Measurements from ENCODE around the gene KLHL29. TPM values are rescaled to one million over a fixed set of nuclear protein-coding genes. Genes with fewer than 3 reads are reported as not detected.

The KLHL29 gene
- total RNA-seq, 1 experiment from 2014 or later = 5.6 TPM

DNA sequence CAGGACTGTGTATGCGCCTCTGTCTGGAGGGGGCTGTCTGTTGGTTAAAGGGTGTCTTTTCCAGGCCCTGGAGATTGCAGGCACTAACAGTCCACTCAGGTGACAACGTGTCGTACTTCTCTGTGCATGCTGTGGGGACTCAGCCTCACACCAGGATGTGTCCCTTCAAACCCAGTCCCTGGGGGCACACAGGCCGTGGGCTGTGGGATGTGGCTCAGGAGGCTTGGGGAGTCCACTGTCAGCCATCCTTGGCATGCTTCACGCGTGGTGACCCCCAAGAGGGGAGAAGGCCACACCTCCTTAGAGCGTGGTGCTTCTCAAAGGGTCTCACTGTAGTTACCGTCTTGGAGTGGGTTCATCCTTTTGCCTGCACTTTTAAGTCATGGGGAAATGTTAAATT lies 127.8 kb downstream of the KLHL29 start:
- no peak for DNase-seq (ENCODE audit: low read depth)

GRCh38 chr2:23513245-23513871 lies 128.4 kb downstream of the KLHL29 start:
- DNase-seq (ENCODE audit: low read depth) = no peak

GRCh38 chr2:23513872-23514793 lies 129.2 kb downstream of the KLHL29 start:
- DNase-seq (ENCODE audit: low read depth) = no peak

DNA sequence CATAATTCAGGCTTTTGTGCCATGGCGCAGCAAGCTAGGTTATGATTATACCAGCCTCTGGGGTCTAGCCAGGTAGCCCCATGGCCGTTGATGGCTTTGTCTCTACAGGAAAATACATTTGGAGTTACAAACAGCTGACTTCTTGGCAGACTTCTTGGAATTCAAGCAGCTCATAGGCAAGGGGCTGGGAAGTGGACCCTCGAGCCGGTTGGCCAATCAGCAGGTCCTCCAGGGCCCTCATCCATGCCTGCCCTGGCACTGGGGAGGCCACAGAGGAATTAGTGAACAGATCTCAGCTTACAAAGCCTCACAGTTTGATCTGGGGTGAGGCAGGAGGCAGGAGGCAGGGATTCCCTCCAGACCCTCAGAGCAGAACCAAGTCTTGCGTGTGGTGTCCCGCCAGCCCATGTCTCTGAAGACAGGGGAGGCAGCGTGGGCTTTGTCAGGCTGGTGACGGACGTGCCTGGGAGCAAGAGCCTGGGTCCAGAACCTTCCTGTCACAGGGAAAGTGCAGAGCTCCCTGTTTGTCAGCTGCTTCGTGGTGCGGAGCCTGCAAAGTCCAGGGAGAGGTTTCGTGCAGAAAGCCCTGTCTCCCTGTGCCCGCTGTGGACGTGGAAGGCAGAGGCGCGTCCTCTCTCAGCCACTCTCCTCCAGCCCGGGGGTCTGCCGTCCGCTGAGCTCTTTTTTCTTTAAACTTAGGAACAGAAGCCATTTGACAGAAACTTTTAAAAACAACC lies 131.7 kb downstream of the KLHL29 start:
- DNase-seq (ENCODE audit: low read depth) = no peak

- no peak for DNase-seq (ENCODE audit: low read depth)
These were observed 133.7 kb downstream of the KLHL29 start for GRCh38 chr2:23518481-23519333.

GRCh38 chr2:23519334-23519651 lies 134.3 kb downstream of the KLHL29 start:
- DNase-seq (ENCODE audit: low read depth) = peak; percentile 27

DNA sequence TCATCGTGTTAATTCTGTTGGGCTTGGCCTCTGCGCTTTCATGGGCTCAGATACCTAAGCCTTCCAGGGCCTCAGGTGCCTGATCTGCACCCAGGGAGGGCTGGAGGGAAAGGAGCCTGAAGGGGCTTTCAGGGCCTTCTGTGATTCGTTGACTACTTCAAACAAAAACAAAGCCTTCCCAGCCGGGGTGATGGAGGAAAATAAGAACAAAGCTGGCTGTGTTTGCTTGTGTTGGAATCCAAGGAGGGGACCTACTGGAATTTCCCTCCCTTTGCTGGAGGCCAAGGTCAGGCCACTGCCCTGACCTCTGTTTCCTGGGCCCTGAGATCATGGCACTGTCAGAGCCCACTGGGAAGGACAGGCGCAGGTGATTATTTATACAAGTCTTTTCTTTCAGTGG lies 135.3 kb downstream of the KLHL29 start:
- peak; percentile 54 for DNase-seq (ENCODE audit: low read depth)

DNA sequence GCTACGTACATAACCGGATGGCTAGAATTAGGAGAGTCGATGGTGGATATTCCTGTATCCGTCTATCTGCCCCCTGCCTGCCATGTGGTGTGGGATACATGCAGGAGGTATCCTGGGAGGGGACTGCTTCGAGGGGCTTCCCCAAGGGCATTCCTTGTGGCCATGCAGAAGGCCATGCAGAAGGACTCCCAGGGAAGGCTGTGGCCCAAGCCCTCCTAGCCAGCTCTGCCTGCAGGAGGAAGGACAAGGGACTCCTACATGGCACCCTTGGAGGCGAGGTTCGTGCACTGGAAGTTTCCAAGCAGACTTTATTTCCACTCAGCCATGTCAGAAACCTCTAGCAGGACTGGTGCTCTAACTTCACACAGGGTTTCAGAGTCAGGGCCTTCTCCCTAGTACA lies 136.1 kb downstream of the KLHL29 start:
- no peak for DNase-seq (ENCODE audit: low read depth)

DNA sequence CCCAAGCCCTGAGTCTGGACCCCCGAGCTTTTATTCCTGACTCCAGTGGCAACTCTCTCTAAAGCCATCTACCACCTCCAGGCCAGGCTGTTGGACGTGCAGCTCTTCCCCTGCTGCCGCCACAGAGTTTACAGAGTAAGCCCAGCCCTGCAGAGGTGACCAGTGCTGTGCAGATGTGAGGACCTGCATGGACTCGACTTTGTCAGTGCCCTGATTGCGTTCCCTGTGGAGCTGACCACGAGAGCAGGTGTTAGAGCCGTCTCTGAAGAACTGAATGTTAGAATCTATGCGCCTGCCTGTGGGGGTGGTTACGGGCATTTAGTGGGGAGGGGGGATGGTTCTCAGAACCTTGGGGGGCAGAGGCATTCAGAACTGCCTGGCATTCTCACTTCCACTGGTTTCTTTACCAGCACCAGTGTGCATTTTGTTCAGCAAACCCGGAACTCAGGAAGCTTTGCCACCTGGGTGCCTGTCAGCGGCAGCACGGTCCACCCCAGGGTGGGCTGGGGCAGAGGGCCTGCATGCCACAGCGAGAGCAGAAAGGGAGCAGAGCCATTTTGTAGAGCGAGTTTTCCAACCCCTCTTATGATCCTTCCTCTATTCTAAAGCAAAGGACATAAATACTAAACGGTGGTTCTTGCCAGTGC lies 137.9 kb downstream of the KLHL29 start:
- no peak for DNase-seq (ENCODE audit: low read depth)

DNA sequence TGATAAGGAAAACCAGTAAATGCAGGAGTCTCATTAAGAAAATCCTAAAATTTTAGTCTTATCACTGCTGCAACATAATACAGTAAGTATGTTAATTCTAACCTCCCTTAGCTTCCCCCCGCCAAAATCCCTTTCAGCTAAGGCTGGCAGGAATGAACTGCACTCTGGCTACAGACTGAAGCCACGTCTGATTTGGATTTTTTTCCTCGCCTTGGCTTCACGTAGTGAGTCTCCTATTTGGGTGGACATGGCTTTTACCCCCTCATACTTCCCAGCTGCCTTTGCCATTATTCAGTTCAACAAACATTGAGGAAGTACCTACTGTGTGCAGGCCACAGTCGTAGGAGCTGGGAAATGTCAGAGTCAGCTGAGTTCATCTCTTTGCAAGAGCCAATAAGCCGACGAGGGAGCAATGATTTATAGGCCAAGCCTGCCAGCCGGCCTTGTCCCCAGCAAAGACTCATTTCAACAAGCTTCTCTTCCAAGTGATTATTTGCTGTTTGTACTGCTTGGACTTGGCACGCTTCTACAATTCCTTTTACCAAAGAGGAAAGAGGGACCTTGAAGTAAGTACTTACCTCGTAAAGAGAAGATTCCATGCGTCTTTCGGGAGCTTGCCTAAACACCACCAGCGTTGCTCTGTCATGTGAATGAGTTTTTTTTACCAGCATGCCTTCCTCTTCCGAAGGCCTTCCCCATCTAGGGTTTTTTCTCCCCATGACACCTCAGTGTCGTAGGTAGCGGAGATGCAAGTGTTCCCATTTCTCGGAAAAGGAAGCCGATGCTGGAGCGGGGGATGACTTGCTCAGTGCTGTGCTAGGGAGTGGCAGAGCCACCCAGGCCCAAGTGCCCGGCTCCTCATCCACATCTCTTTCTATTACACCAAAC lies 138.6 kb downstream of the KLHL29 start:
- DNase-seq (ENCODE audit: low read depth) = peak; percentile 40

GRCh38 chr2:23524261-23524706 lies 139.3 kb downstream of the KLHL29 start:
- DNase-seq (ENCODE audit: low read depth) = peak; percentile 89

DNA sequence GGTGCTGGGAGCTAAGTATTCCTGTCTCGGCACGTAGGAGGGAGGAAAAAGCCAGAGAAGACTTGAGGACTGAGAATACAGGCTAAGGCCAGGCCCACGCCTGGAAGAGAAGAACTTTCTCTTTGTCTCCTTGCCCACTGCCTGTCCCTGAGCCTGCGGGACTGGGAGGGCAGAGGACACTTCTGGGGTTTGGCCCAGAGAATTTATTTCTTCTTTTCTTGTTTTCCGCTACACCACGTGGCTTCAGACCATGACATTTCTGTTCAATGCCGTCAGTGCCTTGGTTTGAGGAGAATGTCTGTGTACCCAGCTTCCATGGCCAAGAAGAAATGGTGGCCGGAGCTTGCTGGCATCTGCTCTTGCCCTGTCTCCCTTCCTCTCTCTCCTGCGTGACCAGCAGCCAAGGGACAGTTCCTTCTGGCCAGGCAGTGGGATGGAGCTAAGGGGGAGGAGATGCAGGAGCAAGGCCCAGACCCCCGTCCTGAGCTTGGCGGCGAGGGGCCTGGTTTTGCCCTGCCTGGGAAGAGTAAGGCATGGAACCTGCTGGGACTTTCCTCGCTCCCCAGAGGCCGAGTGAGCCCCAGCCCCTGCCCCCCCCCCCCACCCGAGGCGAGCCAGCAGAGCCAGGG lies 140.3 kb downstream of the KLHL29 start:
- DNase-seq (ENCODE audit: low read depth) = no peak

- no peak for DNase-seq (ENCODE audit: low read depth)
These were observed 141.1 kb downstream of the KLHL29 start for GRCh38 chr2:23526114-23526513.

GRCh38 chr2:23526835-23527790 lies 142.1 kb downstream of the KLHL29 start:
- no peak for DNase-seq (ENCODE audit: low read depth)

- DNase-seq (ENCODE audit: low read depth) = no peak
These were observed 143.2 kb downstream of the KLHL29 start for GRCh38 chr2:23528171-23528570.

DNA sequence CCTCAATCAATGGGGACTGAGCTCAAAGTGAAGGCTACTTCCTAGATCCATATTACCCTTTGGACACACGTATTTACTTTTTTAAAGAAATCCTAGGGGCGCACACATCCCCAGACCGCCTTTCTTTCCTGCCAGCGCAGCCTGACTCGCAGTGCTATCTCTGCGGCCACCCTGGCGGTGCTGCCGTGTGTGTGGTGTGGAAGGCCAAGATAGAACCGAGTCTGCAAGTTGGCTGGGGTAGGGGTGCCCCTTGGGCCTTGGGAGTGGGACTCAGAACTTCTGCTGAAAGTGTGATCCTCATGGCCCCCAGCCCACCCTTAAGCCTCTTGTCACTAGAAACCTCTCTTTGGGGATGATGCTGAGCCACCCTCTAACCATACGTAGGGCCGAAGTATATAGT lies 143.7 kb downstream of the KLHL29 start:
- DNase-seq (ENCODE audit: low read depth) = no peak

DNA sequence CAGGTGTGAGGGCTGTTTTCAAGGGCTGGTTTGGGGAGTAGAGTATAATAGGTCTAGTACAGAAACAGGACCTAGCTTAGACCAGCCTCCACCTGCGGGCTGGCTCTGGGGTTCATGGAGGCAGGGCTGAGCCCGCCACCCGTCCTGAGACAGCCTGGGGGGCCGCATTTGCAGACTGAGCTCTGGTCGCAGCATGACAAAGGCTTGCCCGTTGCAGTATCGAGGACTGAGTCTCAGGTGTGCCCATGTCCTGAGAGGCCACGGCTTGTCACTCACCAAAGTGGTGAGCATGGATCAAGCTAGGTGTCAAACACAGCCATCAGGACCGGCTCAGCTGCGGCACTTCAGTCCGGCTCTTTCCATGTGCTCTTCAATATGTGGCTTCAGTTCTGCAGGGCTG lies 144.7 kb downstream of the KLHL29 start:
- DNase-seq (ENCODE audit: low read depth) = no peak

DNA sequence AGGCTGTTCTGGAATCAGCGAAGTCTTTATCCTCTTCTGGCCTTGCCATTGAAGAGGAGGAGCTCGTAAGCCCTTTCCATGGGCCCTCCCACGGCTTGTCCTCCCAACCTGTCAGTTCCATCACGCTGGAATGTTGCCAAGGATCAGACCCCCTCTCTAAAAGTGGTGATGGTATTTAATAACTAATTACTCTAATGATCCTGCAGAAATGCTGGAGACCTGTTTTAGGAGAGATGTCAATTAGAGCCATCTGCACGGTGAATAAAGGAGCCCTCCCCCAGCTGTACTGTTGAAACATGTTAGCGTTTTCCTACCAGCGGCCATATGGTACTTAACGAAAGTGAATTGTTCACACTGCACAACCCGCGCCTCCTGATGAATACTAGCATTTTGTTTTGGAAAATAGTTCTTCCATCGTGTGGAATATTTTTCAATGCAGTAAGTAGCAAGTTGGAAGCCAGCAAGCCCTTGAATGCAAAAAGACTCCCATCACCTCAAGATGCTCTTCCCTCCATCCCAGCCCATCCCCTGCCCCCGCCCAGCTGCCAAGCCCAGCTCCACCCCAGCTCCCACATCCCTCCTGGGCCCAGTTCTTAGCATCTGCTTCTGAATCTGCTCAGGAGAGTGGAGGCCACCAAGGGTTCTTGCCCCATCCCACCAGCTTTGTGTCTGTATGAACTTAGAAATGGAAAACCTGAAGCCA lies 145.4 kb downstream of the KLHL29 start:
- DNase-seq (ENCODE audit: low read depth) = no peak
